C4-2B (cell line): Measurements from ENCODE around the gene PIK3CD.

Experiments used
- ZFX ChIP-seq: fragments of 450-650 bp; IDR thresholded peaks from 2 replicates; pipeline ENCODE4 v1.6.1; 2017
- TF ChIP-seq, protein P1 (sequence below): fragments of 450-650 bp; conservative IDR thresholded peaks from 2 replicates; pipeline ENCODE4 v1.5.1; 2017; ENCODE audit warnings: mild to moderate bottlenecking

DNA sequence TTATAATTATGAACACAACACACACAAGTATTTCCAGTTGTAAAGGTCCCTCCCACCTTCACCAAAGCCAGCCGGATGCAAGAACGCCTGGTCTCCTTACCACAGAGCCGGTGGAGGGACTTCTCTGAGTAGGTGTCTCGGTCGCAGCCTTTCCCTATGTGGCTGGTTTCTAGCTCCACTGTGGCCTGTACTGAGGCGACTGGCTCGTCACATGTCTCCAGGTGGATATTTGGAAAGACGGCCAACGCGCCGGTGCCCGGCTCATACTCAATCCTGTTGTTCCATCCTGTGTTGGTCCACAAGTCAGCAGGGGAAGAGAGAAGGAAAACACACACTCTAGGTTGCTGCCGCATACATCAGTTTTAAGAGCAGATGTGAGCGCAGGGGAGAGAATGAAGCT lies 97.8 kb downstream of the PIK3CD start:
- TF ChIP-seq, protein P1, sequence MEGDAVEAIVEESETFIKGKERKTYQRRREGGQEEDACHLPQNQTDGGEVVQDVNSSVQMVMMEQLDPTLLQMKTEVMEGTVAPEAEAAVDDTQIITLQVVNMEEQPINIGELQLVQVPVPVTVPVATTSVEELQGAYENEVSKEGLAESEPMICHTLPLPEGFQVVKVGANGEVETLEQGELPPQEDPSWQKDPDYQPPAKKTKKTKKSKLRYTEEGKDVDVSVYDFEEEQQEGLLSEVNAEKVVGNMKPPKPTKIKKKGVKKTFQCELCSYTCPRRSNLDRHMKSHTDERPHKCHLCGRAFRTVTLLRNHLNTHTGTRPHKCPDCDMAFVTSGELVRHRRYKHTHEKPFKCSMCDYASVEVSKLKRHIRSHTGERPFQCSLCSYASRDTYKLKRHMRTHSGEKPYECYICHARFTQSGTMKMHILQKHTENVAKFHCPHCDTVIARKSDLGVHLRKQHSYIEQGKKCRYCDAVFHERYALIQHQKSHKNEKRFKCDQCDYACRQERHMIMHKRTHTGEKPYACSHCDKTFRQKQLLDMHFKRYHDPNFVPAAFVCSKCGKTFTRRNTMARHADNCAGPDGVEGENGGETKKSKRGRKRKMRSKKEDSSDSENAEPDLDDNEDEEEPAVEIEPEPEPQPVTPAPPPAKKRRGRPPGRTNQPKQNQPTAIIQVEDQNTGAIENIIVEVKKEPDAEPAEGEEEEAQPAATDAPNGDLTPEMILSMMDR = no peak
- TF ChIP-seq ZFX = no peak
